Loucy (cell line): ENCODE measurements around the gene HARS1.

Source experiments
- H2AFZ ChIP-seq: fragments of 200-600 bp; sonication (generic); 2 replicates; pipeline ENCODE4 v1.6.0; 2016; ENCODE audit warnings: antibody characterized with exemption, mild to moderate bottlenecking, low read length, moderate library complexity
- H3F3A ChIP-seq: fragments of 200-600 bp; 2 replicates; pipeline ENCODE4 v1.6.0; 2016; ENCODE audit warnings: antibody characterized with exemption, low read depth, mild to moderate bottlenecking
- H3K27me3 ChIP-seq: fragments of 200-600 bp; sonication (generic); 2 replicates; pipeline ENCODE4 v1.6.1; 2014; ENCODE audit warnings: low read length, mild to moderate bottlenecking; ENCODE audit not compliant: insufficient read depth, poor library complexity, severe bottlenecking
- H3K36me3 ChIP-seq: fragments of 200-600 bp; sonication (generic); 2 replicates; pipeline ENCODE4 v1.6.1; 2016; ENCODE audit warnings: low read length; ENCODE audit not compliant: insufficient read depth
- H3K4me1 ChIP-seq: fragments of 200-600 bp; sonication (generic); 2 replicates; pipeline ENCODE4 v1.5.1; 2014; ENCODE audit warnings: low read length, mild to moderate bottlenecking; ENCODE audit not compliant: insufficient read depth, poor library complexity, severe bottlenecking
- H3K4me2 ChIP-seq: fragments of 200-600 bp; sonication (generic); 2 replicates; pipeline ENCODE4 v1.6.0; 2014; ENCODE audit warnings: antibody characterized with exemption, low read length, low read depth, mild to moderate bottlenecking; ENCODE audit not compliant: poor library complexity, severe bottlenecking
- H3K4me3 ChIP-seq: fragments of 200-600 bp; sonication (generic); 2 replicates; pipeline ENCODE4 v1.5.1; 2014; ENCODE audit warnings: low read length, mild to moderate bottlenecking, mixed read lengths; ENCODE audit not compliant: poor library complexity, severe bottlenecking
- H3K79me2 ChIP-seq: fragments of 200-600 bp; sonication (generic); 2 replicates; pipeline ENCODE4 v1.6.1; 2014; ENCODE audit warnings: low read length; ENCODE audit not compliant: insufficient read depth
- H3K9ac ChIP-seq: fragments of 200-600 bp; sonication (generic); 2 replicates; pipeline ENCODE4 v1.6.0; 2014; ENCODE audit warnings: mild to moderate bottlenecking, low read depth, low read length, moderate library complexity; ENCODE audit not compliant: poor library complexity, severe bottlenecking
- H3K9me2 ChIP-seq: fragments of 200-600 bp; sonication (generic); replicated peaks from 2 replicates; pipeline ENCODE4 v1.6.1; 2016; ENCODE audit warnings: low read depth, low read length, mixed read lengths
- H3K9me3 ChIP-seq: fragments of 200-600 bp; sonication (generic); 2 replicates; pipeline ENCODE4 v1.6.1; 2014; ENCODE audit warnings: mild to moderate bottlenecking, antibody characterized with exemption, low read length, low read depth; ENCODE audit not compliant: insufficient read depth
- H4K20me1 ChIP-seq: fragments of 200-600 bp; sonication (generic); 2 replicates; pipeline ENCODE4 v1.6.0; 2014; ENCODE audit warnings: antibody characterized with exemption, low read length, mild to moderate bottlenecking; ENCODE audit not compliant: insufficient read depth, poor library complexity, severe bottlenecking
- EZH2phosphoT487 ChIP-seq: fragments of 200-600 bp; IDR thresholded peaks from 2 replicates; pipeline ENCODE4 v1.6.1; 2018; ENCODE audit warnings: antibody characterized with exemption, mild to moderate bottlenecking, moderate library complexity, borderline replicate concordance
- TF ChIP-seq, protein P1 (sequence below): fragments of 200-600 bp; sonication (generic); conservative IDR thresholded peaks from 2 replicates; pipeline ENCODE4 v1.5.1; 2014; ENCODE audit warnings: mild to moderate bottlenecking, antibody characterized with exemption, low read length

Gene HARS1

DNA sequence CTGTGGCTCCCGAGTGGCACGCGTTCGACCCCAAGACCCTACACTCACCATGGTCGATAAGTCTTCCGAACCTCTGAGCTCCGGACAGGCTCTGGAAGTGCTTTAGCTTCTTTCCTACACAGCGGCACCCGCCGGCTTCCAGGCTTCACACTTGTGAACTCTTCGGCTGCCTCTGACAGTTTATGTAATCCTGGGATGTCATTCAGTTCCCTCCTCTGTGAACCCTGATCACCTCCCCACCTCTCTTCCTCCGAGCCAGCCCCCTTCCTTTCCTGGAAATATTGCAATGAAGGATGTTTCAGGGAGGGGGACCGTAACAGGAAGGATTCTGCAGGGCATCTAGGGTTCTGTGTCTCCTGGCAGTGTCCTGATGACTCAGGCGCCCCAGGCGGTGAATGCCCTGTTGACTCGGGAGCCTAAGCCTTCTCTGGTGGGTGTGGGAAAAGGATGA lies 58.1 kb downstream of the HARS1 start, which contains the start of gene CD14:
Gene CD14 (minus strand): TSS at position 155 of the 451 bp plus-strand sequence. CDS start 104 bp downstream, at position 51.
- no peaks in the 10 kb centered on the region for H3K79me2 ChIP-seq
- H3K4me2 ChIP-seq: no peak within 1 kb of the TSS
- H3K36me3 ChIP-seq: no peaks in the 10 kb centered on the region
- no peaks in the 10 kb centered on the region for H3K4me1 ChIP-seq
- no peaks in the 10 kb centered on the region for H3K9me2 ChIP-seq
- TF ChIP-seq, protein P1, sequence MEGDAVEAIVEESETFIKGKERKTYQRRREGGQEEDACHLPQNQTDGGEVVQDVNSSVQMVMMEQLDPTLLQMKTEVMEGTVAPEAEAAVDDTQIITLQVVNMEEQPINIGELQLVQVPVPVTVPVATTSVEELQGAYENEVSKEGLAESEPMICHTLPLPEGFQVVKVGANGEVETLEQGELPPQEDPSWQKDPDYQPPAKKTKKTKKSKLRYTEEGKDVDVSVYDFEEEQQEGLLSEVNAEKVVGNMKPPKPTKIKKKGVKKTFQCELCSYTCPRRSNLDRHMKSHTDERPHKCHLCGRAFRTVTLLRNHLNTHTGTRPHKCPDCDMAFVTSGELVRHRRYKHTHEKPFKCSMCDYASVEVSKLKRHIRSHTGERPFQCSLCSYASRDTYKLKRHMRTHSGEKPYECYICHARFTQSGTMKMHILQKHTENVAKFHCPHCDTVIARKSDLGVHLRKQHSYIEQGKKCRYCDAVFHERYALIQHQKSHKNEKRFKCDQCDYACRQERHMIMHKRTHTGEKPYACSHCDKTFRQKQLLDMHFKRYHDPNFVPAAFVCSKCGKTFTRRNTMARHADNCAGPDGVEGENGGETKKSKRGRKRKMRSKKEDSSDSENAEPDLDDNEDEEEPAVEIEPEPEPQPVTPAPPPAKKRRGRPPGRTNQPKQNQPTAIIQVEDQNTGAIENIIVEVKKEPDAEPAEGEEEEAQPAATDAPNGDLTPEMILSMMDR: no peak
- no peak for TF ChIP-seq EZH2phosphoT487
- H3K9me3 ChIP-seq: no peaks in the 10 kb centered on the region
- no peak within 1 kb of the TSS for H3K9ac ChIP-seq
- H3K4me3 ChIP-seq: no peak within 1 kb of the TSS
- no peaks in the 10 kb centered on the region for H3F3A ChIP-seq
- H4K20me1 ChIP-seq: no peaks in the 10 kb centered on the region
- no peaks in the 10 kb centered on the region for H3K27me3 ChIP-seq
- H2AFZ ChIP-seq: no peak within 1 kb of the TSS

DNA sequence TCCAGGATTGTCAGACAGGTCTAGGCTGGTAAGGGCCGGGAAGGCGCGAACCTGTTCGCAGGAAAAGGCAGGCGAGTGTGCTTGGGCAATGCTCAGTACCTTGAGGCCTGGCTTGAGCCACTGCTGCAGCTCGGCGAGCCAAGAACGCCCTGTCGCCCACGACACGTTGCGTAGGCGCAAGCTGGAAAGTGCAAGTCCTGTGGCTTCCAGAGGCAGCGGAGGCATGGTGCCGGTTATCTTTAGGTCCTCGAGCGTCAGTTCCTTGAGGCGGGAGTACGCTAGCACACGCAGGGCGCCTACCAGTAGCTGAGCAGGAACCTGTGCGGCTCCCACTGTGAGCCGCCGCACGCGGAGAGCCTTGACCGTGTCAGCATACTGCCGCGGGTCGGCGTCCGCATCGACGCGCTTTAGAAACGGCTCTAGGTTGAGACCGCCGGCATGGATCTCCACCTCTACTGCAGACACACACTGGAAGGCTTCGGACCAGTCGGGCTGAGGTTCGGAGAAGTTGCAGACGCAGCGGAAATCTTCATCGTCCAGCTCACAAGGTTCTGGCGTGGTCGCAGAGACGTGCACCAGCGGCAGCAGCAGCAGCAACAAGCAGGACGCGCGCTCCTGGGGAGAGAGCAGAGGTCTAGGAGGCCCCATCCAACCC lies 58.7 kb downstream of the HARS1 start:
- Histone ChIP-seq H3F3A (no peaks in the 10 kb centered on the region), H3K27me3 (no peaks in the 10 kb centered on the region), H4K20me1 (no peaks in the 10 kb centered on the region), H3K36me3 (no peaks in the 10 kb centered on the region), H3K79me2 (no peaks in the 10 kb centered on the region), H3K9me2 (no peaks in the 10 kb centered on the region), H3K9ac (no peak overlapping the region), H3K4me2 (no peak overlapping the region), H3K4me1 (no peaks in the 10 kb centered on the region), H2AFZ (no peak overlapping the region), H3K9me3 (no peaks in the 10 kb centered on the region), H3K4me3 (no peak overlapping the region)
- TF ChIP-seq, protein P1: no peak
- TF ChIP-seq EZH2phosphoT487: no peak

- H3K9ac ChIP-seq: no peak overlapping the region
- no peak overlapping the region for H3K4me2 ChIP-seq
- no peaks in the 10 kb centered on the region for H3K9me3 ChIP-seq
- H3K4me3 ChIP-seq: no peak overlapping the region
- H4K20me1 ChIP-seq: no peaks in the 10 kb centered on the region
- H2AFZ ChIP-seq: no peak overlapping the region
- H3K9me2 ChIP-seq: no peaks in the 10 kb centered on the region
- H3K79me2 ChIP-seq: no peaks in the 10 kb centered on the region
- H3K4me1 ChIP-seq: no peaks in the 10 kb centered on the region
- no peaks in the 10 kb centered on the region for H3F3A ChIP-seq
- TF ChIP-seq, protein P1: no peak
- no peak for TF ChIP-seq EZH2phosphoT487
- H3K36me3 ChIP-seq: no peaks in the 10 kb centered on the region
- H3K27me3 ChIP-seq: no peaks in the 10 kb centered on the region
These were observed 59.3 kb downstream of the HARS1 start for GRCh38 chr5:140631831-140632365.
